ENCODE results near the gene ZBTB17.

GRCh38 chr1:15918962-15919715, 56.8 kb downstream of the ZBTB17 start:
- TF ChIP-seq EZH2 (IDR thresholded peaks at IDR 0.05; ENCODE audit: borderline replicate concordance, low read depth, low read length, poor library complexity, severe bottlenecking), result no peak
- TF ChIP-seq CTCF (conservative IDR thresholded peaks at IDR 0.05; ENCODE audit: low read depth, low read length), result no peak

All from A673 (cell line).